Upper lobe of left lung (tissue), 6 donors: ENCODE measurements around the gene TGFB1. TPM values are rescaled to one million over a fixed set of nuclear protein-coding genes. Genes with fewer than 3 reads are reported as not detected.

Experiments used
- ATAC-seq, 2 donors: fragments of 200-7000 bp; cut with Tn5 transposase; one replicate each; pipeline ENCODE4 v1.9.1; 2022; ENCODE audit warnings: mild to moderate bottlenecking in 2 of 2, moderate library complexity in 2 of 2; ENCODE audit not compliant: low FRiP score in 2 of 2
- DNase-seq, 2 donors: peaks; one replicate each; pipeline ENCODE4 v3.0.0-alpha.2; 2019 to 2020
- H3K27ac ChIP-seq, 4 donors: fragments of 200-600 bp; sonication (generic); one replicate each; pipeline ENCODE4 v1.5.1; 2016 to 2019
- H3K27me3 ChIP-seq, 4 donors: fragments of 200-600 bp; sonication (generic); one replicate each; pipeline ENCODE4 v1.5.1; 2017 to 2019
- H3K36me3 ChIP-seq, 4 donors: fragments of 200-600 bp; sonication (generic); one replicate each; pipeline ENCODE4 v1.5.1; 2016 to 2019
- H3K4me1 ChIP-seq, 4 donors: fragments of 200-600 bp; sonication (generic); one replicate each; pipeline ENCODE4 v1.5.1; 2018 to 2019
- H3K4me3 ChIP-seq, 4 donors: fragments of 200-600 bp; sonication (generic); one replicate each; pipeline ENCODE4 v1.5.1; 2017 to 2019; ENCODE audit warnings: mild to moderate bottlenecking in 2 of 4, moderate library complexity in 1 of 4
- H3K9me3 ChIP-seq, 4 donors: fragments of 200-600 bp; sonication (generic); one replicate each; pipeline ENCODE4 v1.5.1; 2018 to 2019
- EP300 ChIP-seq, 4 donors: sonication (generic); formaldehyde crosslinking; IDR thresholded peaks; one replicate each; pipeline ENCODE4 v1.5.1; 2017; ENCODE audit warnings: antibody characterized with exemption in 4 of 4, control low read depth in 2 of 4
- POLR2A ChIP-seq, 4 donors: fragments of 450-650 bp; IDR thresholded peaks; one replicate each; pipeline ENCODE4 v1.5.1; 2016 to 2017; ENCODE audit warnings: antibody characterized with exemption in 4 of 4, mild to moderate bottlenecking in 2 of 4
- POLR2AphosphoS5 ChIP-seq, 2 donors: sonication (generic); formaldehyde crosslinking; IDR thresholded peaks; one replicate each; pipeline ENCODE4 v1.5.1; 2017; ENCODE audit warnings: antibody characterized with exemption in 2 of 2
- WGBS, 2 donors: methylation state at CpG; one replicate each; pipeline ENCODE4 v1.1.5; 2017 to 2018; 5-methylcytosine and 5-hydroxymethylcytosine counted together
- total RNA-seq, 6 donors: library from RNA; depleted of rRNA in 4 of 6; stranded (reverse); fragments of >200 nt in 4 of 6; gene quantifications; one replicate each; pipeline versions ENCODE4 v1.1.0 to v1.2.1, GENCODE V29; 2016 to 2021
- TF ChIP-seq, protein P1 (sequence below), 6 experiments: fragments of 450-650 bp in 4 of 6; fragments of 200-600 bp in 2 of 6; sonication (generic) in 2 of 6; IDR thresholded peaks; one replicate each; pipeline ENCODE4 v1.5.1; 2016 to 2019; ENCODE audit warnings: antibody characterized with exemption in 6 of 6
- donor health status: DM: no; HTN: no; CAD: no; lungs with moderate emphysema.
- donor health status: DM: no; HTN: yes; CAD: no; lungs with severe emphysema.

Gene TGFB1
- total RNA-seq, 6 donors from 2014 or later = 28.5 to 138 (median 76.8) TPM

DNA sequence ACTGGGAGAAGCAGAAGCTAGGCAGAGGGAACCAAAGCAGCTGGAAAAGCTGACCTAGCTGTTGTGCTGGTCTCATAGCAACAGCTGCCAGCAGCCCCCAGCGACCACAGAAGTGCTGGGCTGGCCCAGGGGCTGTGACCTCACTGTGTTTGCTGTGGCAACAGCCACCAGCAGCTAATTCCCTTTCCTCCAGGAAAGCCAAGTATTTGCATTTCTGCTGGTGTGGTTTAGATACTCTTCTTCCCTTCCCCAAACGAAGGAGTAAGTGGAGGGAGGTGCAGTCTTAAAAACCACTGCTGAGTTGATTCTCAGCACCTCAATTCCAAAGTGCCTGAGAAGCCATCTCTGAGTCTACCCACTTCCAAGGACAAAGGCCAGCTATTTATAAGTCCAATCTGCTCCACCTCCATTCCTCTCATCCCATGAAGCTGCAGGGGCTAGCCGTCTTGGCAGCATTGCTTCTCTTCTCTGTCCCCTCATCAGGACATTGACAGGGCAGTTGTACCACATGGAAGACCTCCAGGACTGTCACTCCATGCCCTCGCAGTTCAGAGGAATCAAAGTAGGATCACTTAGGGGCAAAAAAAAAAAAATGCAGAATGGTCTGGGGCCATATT lies 55.3 kb downstream of the TGFB1 start:
- Histone ChIP-seq H3K27me3 (no peaks in the 10 kb centered on the region), H3K9me3 (no peaks in the 10 kb centered on the region), H3K4me1 (peaks cover 41 to 67% (median 53%) of the 10 kb centered on the region in 4 donors), H3K4me3 (no peak overlapping the region), H3K36me3 (peaks cover 17 to 98% (median 64%) of the 10 kb centered on the region in 4 donors), H3K27ac (peak overlapping the region; percentile 79 to 86 (median 83))
- peak in 2 of 4 donors; percentile 9 to 35 for TF ChIP-seq EP300 (IDR thresholded peaks at IDR 0.05)
- peak in 2 of 4 donors; percentile 38 to 74 for TF ChIP-seq POLR2A (IDR thresholded peaks at IDR 0.05)
- TF ChIP-seq, protein P1, sequence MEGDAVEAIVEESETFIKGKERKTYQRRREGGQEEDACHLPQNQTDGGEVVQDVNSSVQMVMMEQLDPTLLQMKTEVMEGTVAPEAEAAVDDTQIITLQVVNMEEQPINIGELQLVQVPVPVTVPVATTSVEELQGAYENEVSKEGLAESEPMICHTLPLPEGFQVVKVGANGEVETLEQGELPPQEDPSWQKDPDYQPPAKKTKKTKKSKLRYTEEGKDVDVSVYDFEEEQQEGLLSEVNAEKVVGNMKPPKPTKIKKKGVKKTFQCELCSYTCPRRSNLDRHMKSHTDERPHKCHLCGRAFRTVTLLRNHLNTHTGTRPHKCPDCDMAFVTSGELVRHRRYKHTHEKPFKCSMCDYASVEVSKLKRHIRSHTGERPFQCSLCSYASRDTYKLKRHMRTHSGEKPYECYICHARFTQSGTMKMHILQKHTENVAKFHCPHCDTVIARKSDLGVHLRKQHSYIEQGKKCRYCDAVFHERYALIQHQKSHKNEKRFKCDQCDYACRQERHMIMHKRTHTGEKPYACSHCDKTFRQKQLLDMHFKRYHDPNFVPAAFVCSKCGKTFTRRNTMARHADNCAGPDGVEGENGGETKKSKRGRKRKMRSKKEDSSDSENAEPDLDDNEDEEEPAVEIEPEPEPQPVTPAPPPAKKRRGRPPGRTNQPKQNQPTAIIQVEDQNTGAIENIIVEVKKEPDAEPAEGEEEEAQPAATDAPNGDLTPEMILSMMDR (IDR thresholded peaks at IDR 0.05) = no peak
- TF ChIP-seq POLR2AphosphoS5 (IDR thresholded peaks at IDR 0.05) = peak; percentile 53 to 55
- ATAC-seq = peak; percentile 91
- WGBS, 2 donors = 22 to 28% methylated on average over 4 of the region's 4 CpGs
- peak; percentile 84 for DNase-seq

DNA sequence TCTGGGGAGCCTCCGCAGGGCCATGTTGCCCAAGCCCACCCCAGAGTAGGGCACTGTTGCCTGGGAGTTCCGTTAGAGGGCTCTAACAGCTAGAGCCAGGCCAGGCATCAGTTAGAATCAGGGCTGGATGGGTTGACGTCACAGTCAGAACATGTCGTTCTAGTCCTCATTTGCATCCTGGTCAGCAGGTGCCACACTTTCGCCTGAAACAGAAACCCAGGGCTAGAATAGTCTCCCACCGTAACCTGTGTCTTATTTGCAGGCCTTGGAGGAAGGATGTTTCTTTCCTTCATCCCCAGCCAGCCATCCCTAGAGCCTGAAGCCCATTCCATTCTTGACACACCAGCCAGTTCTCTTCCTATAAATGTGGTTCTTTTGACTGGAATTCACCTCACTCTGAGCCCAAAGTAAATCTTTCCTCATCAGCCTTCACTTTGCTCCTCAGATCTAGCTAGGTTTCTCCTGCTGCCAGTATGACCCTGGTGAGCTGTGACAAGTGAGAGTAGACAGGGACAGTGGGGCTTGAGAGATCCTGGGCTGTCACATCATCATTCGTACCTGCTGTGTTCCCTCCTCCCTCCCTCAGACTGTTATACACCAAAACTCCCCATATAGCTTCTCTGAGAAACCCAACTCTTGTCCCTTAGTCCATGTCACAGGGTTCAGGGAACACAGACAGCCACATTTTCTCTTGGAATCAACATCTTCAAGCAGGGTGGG lies 55.9 kb downstream of the TGFB1 start:
- no peaks in the 10 kb centered on the region for H3K9me3 ChIP-seq
- peaks cover 23 to 98% (median 63%) of the 10 kb centered on the region in 4 donors for H3K36me3 ChIP-seq
- no peaks in the 10 kb centered on the region for H3K27me3 ChIP-seq
- WGBS, 2 donors = 55 to 65% methylated on average over 5 to 7 of the region's 7 CpGs
- peaks cover 41 to 67% (median 53%) of the 10 kb centered on the region in 4 donors for H3K4me1 ChIP-seq
- H3K4me3 ChIP-seq = no peak overlapping the region
- ATAC-seq (peak in 1 of 2 donors; percentile 2), DNase-seq (no peak)
- H3K27ac ChIP-seq = peak overlapping the region; percentile 79 to 86 (median 83)
- TF ChIP-seq, protein P1 (IDR thresholded peaks at IDR 0.05) = no peak
- TF ChIP-seq EP300 (IDR thresholded peaks at IDR 0.05) = peak in 1 of 4 donors; percentile 6

DNA sequence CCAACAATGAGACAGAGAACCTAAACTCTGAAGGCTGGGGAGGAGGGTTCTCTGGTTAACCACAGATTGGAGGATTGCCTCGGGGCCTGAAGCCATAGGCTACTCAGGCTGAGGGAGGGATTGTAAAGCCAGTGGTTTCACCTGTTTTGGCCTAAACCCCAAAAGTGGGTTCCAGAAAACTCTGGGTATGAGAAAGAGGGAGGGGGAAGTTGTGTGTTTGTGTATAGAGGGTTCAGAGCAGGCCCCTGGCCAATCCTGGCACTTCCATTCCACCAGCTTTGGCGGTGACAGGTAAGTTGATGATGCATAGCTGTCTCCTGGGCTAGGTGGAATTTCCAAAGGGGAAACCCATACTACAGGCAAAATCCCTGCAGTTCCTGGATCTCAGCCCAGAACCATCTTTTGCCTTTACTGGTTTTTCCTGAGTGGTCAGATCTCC lies 57.3 kb downstream of the TGFB1 start:
- peak overlapping the region; percentile 79 to 86 (median 83) for H3K27ac ChIP-seq
- peaks cover 41 to 67% (median 53%) of the 10 kb centered on the region in 4 donors for H3K4me1 ChIP-seq
- DNase-seq (no peak), ATAC-seq (no peak)
- H3K36me3 ChIP-seq = peaks cover 37 to 100% (median 66%) of the 10 kb centered on the region in 4 donors
- 49 to 73% methylated on average over 2 of the region's 2 CpGs for WGBS, 2 donors
- no peak overlapping the region for H3K4me3 ChIP-seq
- TF ChIP-seq EP300 (IDR thresholded peaks at IDR 0.05) (no peak), POLR2AphosphoS5 (IDR thresholded peaks at IDR 0.05) (no peak), POLR2A (IDR thresholded peaks at IDR 0.05) (no peak)
- TF ChIP-seq, protein P1 (IDR thresholded peaks at IDR 0.05) = no peak
- no peaks in the 10 kb centered on the region for H3K9me3 ChIP-seq
- H3K27me3 ChIP-seq = no peaks in the 10 kb centered on the region

DNA sequence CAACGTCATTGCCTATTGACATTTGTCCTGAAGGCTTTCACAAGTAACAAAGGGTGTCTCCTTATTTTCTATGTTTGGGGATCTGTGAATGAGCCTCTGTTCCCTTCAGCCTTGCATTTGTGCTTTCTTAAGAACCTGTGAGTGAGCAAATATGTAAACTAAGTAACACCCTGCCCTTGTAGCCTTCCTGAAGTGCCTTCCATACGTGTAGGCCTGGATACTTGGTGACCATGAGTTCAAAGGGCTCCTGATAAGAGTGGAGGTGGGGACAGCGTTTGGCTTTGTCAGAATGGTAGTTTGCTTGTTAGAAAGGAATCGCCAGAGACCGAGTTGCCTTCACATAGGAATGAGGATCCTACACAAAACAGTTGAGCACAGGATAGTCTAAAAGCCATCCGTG lies 58.2 kb downstream of the TGFB1 start:
- no peak overlapping the region for H3K4me3 ChIP-seq
- H3K27me3 ChIP-seq = no peaks in the 10 kb centered on the region
- peak overlapping the region; percentile 79 to 86 (median 83) for H3K27ac ChIP-seq
- peak in 1 of 2 donors; percentile 58 for DNase-seq
- TF ChIP-seq, protein P1 (IDR thresholded peaks at IDR 0.05) = no peak
- TF ChIP-seq POLR2AphosphoS5 (IDR thresholded peaks at IDR 0.05) (peak in 1 of 2 donors; percentile 29), POLR2A (IDR thresholded peaks at IDR 0.05) (no peak), EP300 (IDR thresholded peaks at IDR 0.05) (no peak)
- 65 to 72% methylated on average over 6 of the region's 6 CpGs for WGBS, 2 donors
- H3K36me3 ChIP-seq = peaks cover 41 to 100% (median 68%) of the 10 kb centered on the region in 4 donors
- peak in 1 of 2 donors; percentile 41 for ATAC-seq
- H3K9me3 ChIP-seq = no peaks in the 10 kb centered on the region
- H3K4me1 ChIP-seq = peaks cover 41 to 63% (median 52%) of the 10 kb centered on the region in 4 donors
